GM19395 (cell line): ENCODE data around the gene RPL18A.
A peak's percentile ranks its signal among the peaks of the same experiment; 100 is the strongest.

Experiments used
- ATAC-seq: cut with Tn5 transposase; IDR thresholded peaks from one replicate; pipeline ENCODE4 v1.9.1; 2021; ENCODE audit warnings: mild to moderate bottlenecking, moderate library complexity; ENCODE audit not compliant: unreplicated experiment

Gene RPL18A

GRCh38 chr19:17859533-17860330, at the start of gene RPL18A:
TSS of gene RPL18A (plus strand) at chr19:17859910. CDS start at chr19:17859957, 47 bp downstream.
- ATAC-seq: peak; percentile 93

GRCh38 chr19:17811103-17811502, 48.6 kb upstream of the RPL18A start:
- no peak for ATAC-seq

- ATAC-seq: no peak
These were observed 48.0 kb upstream of the RPL18A start for GRCh38 chr19:17811681-17812080.

GRCh38 chr19:17812099-17812498, 47.6 kb upstream of the RPL18A start:
- no peak for ATAC-seq

- ATAC-seq: no peak
These were observed 41.9 kb upstream of the RPL18A start for GRCh38 chr19:17817668-17818363.

GRCh38 chr19:17821190-17821589, 38.5 kb upstream of the RPL18A start, which contains the start of gene INSL3:
TSS of gene INSL3 (minus strand) at chr19:17821519. CDS start at chr19:17821506, 13 bp downstream.
- ATAC-seq: no peak

GRCh38 chr19:17824339-17824738, 35.4 kb upstream of the RPL18A start:
- no peak for ATAC-seq

GRCh38 chr19:17826508-17827056, 33.1 kb upstream of the RPL18A start:
- no peak for ATAC-seq

- ATAC-seq: no peak
These were observed 29.7 kb upstream of the RPL18A start for GRCh38 chr19:17829855-17830566.

- ATAC-seq: no peak
These were observed 28.9 kb upstream of the RPL18A start for GRCh38 chr19:17830567-17831418.

GRCh38 chr19:17831419-17831888, 28.3 kb upstream of the RPL18A start:
- ATAC-seq: no peak

- no peak for ATAC-seq
These were observed 27.1 kb upstream of the RPL18A start for GRCh38 chr19:17832443-17833208.

- no peak for ATAC-seq
These were observed 25.1 kb upstream of the RPL18A start for GRCh38 chr19:17834350-17835181.

- no peak for ATAC-seq
These were observed 24.3 kb upstream of the RPL18A start for GRCh38 chr19:17835182-17836006.

- no peak for ATAC-seq
These were observed 23.2 kb upstream of the RPL18A start for GRCh38 chr19:17836530-17836929.

- ATAC-seq: no peak
These were observed 21.7 kb upstream of the RPL18A start for GRCh38 chr19:17837972-17838371.

- no peak for ATAC-seq
These were observed 19.7 kb upstream of the RPL18A start for GRCh38 chr19:17840019-17840418.

GRCh38 chr19:17841371-17841809, 18.3 kb upstream of the RPL18A start:
- ATAC-seq: no peak
